GM18526 (cell line): ENCODE data around the gene TNFSF18.

Source experiments
- POLR2A ChIP-seq: IDR thresholded peaks from 3 replicates; pipeline ENCODE4 v1.6.1; 2011; ENCODE audit not compliant: insufficient read length; ENCODE audit errors: extremely low read depth

The TNFSF18 gene

GRCh38 chr1:173049322-173049633, 1.5 kb downstream of the TNFSF18 start:
- TF ChIP-seq POLR2A: no peak

- no peak for TF ChIP-seq POLR2A
These were observed 2.0 kb downstream of the TNFSF18 start for GRCh38 chr1:173048621-173049321.

- no peak for TF ChIP-seq POLR2A
These were observed 6.1 kb downstream of the TNFSF18 start for GRCh38 chr1:173044656-173045055.

GRCh38 chr1:173043253-173043652, 7.5 kb downstream of the TNFSF18 start:
- TF ChIP-seq POLR2A: no peak

GRCh38 chr1:173042806-173043205, 7.9 kb downstream of the TNFSF18 start:
- no peak for TF ChIP-seq POLR2A

GRCh38 chr1:173039626-173040025, 11.1 kb downstream of the TNFSF18 start:
- TF ChIP-seq POLR2A: no peak

GRCh38 chr1:173038875-173039554, 11.7 kb downstream of the TNFSF18 start:
- no peak for TF ChIP-seq POLR2A

- no peak for TF ChIP-seq POLR2A
These were observed 26.2 kb downstream of the TNFSF18 start for GRCh38 chr1:173024543-173024942.

- no peak for TF ChIP-seq POLR2A
These were observed 27.4 kb downstream of the TNFSF18 start for GRCh38 chr1:173023343-173023742.

- no peak for TF ChIP-seq POLR2A
These were observed 30.5 kb downstream of the TNFSF18 start for GRCh38 chr1:173020138-173020750.

GRCh38 chr1:173017792-173018191, 32.9 kb downstream of the TNFSF18 start:
- TF ChIP-seq POLR2A: no peak

GRCh38 chr1:173016419-173016818, 34.3 kb downstream of the TNFSF18 start:
- no peak for TF ChIP-seq POLR2A

- TF ChIP-seq POLR2A: no peak
These were observed 35.1 kb downstream of the TNFSF18 start for GRCh38 chr1:173015629-173016028.

- TF ChIP-seq POLR2A: no peak
These were observed 36.6 kb downstream of the TNFSF18 start for GRCh38 chr1:173014160-173014559.

GRCh38 chr1:173012126-173012525, 38.6 kb downstream of the TNFSF18 start:
- no peak for TF ChIP-seq POLR2A

GRCh38 chr1:173009597-173009996, 41.1 kb downstream of the TNFSF18 start:
- no peak for TF ChIP-seq POLR2A
